PC-9 (cell line): ENCODE data around the gene ACMSD. TPM values are rescaled to one million over a fixed set of nuclear protein-coding genes. Genes with fewer than 3 reads are reported as not detected.

Source experiments
- BruUV-seq: library from RNA; stranded (reverse); fragments of 400-500 nt; replicated peaks from 2 replicates; lab custom pipeline; 2021; lab: Mats Ljungman, UMichigan
- CTCF ChIA-PET: fragments of 300-600 bp; sonication (Branson Sonifier 250); formaldehyde crosslinking; loops from one replicate; lab custom pipeline; 2022; ENCODE audit warnings: antibody characterized with exemption; lab: Charles Lee
- POLR2A ChIA-PET: fragments of 300-600 bp; sonication (Branson Sonifier 250); formaldehyde crosslinking; loops from one replicate; lab custom pipeline; 2022; ENCODE audit warnings: antibody characterized with exemption; ENCODE audit not compliant: unreplicated experiment; lab: Charles Lee
- DNase-seq, 2 experiments: peaks; one replicate each; pipeline versions ENCODE4 v3.0.0 to v3.0.0-alpha.2; 2015 to 2022; ENCODE audit warnings: mixed read lengths in 1 of 2
- H2AFZ ChIP-seq: fragments of 200-600 bp; sonication (generic); 2 replicates; pipeline ENCODE4 v1.8.1; 2017; ENCODE audit warnings: antibody characterized with exemption
- H3F3A ChIP-seq: fragments of 200-600 bp; sonication (generic); 2 replicates; pipeline ENCODE4 v1.8.1; 2017; ENCODE audit warnings: antibody characterized with exemption, mild to moderate bottlenecking, low read depth; ENCODE audit not compliant: insufficient read depth
- H3K27ac ChIP-seq: fragments of 200-600 bp; sonication (generic); 2 replicates; pipeline ENCODE4 v1.6.1; 2016; ENCODE audit warnings: mixed run types
- H3K27me3 ChIP-seq: fragments of 200-600 bp; sonication (generic); 2 replicates; pipeline ENCODE4 v1.6.1; 2016; ENCODE audit warnings: low read depth, mixed run types; ENCODE audit not compliant: insufficient read depth
- H3K36me3 ChIP-seq: fragments of 200-600 bp; sonication (generic); 2 replicates; pipeline ENCODE4 v1.6.1; 2016; ENCODE audit warnings: low read depth, mixed run types
- H3K4me1 ChIP-seq: fragments of 200-600 bp; sonication (generic); replicated peaks from 2 replicates; pipeline ENCODE4 v1.6.1; 2016; ENCODE audit warnings: mixed run types; ENCODE audit not compliant: insufficient read depth
- H3K4me2 ChIP-seq: fragments of 200-600 bp; sonication (generic); 2 replicates; pipeline ENCODE4 v1.6.1; 2017; ENCODE audit warnings: mixed run types
- H3K4me3 ChIP-seq: fragments of 200-600 bp; sonication (generic); 2 replicates; pipeline ENCODE4 v1.6.1; 2016; ENCODE audit warnings: mixed run types
- H3K79me2 ChIP-seq: fragments of 200-600 bp; sonication (generic); 2 replicates; pipeline ENCODE4 v1.6.1; 2017; ENCODE audit warnings: low read depth, mixed run types
- H3K9me2 ChIP-seq: fragments of 200-600 bp; sonication (generic); 2 replicates; pipeline ENCODE4 v1.8.1; 2017; ENCODE audit warnings: mild to moderate bottlenecking; ENCODE audit not compliant: insufficient read depth
- H3K9me3 ChIP-seq: fragments of 200-600 bp; sonication (generic); 2 replicates; pipeline ENCODE4 v1.8.1; 2016; ENCODE audit warnings: low read depth; ENCODE audit not compliant: insufficient read depth
- H4K20me1 ChIP-seq: fragments of 200-600 bp; sonication (generic); 2 replicates; pipeline ENCODE4 v1.8.1; 2017; ENCODE audit not compliant: insufficient read depth
- CTCF ChIP-seq: fragments of 200-600 bp; sonication (generic); conservative IDR thresholded peaks from 2 replicates; pipeline ENCODE4 v1.6.1; 2017; ENCODE audit warnings: mixed run types, antibody characterized with exemption, mild to moderate bottlenecking, moderate library complexity
- EZH2 ChIP-seq: fragments of 200-600 bp; sonication (generic); IDR thresholded peaks from 2 replicates; pipeline ENCODE4 v1.8.0; 2017; ENCODE audit warnings: antibody characterized with exemption, low read depth
- intact Hi-C: fragments of 100-400 bp; cut with micrococcal nuclease; formaldehyde crosslinking; loops from one replicate; pipeline ENCODE4 v1.10.0; 2022; ENCODE audit not compliant: unreplicated experiment
- total RNA-seq: library from RNA; stranded (reverse); gene quantifications from 2 replicates; pipeline ENCODE4 v1.2.3, GENCODE V29; 2021

Gene ACMSD
- total RNA-seq, 1 experiment from 2014 or later = not detected

GRCh38 chr2:134792186-134792585 lies 46.2 kb upstream of the ACMSD start:
- no peaks in the 10 kb centered on the region for H3K9me2 ChIP-seq
- no peaks in the 10 kb centered on the region for H3F3A ChIP-seq
- no peaks in the 10 kb centered on the region for H3K9me3 ChIP-seq
- no peak overlapping the region for H2AFZ ChIP-seq
- no peak overlapping the region for H3K4me2 ChIP-seq
- TF ChIP-seq CTCF (no peak), EZH2 (no peak)
- no peaks in the 10 kb centered on the region for H3K36me3 ChIP-seq
- no peaks in the 10 kb centered on the region for H3K4me1 ChIP-seq
- H4K20me1 ChIP-seq = no peaks in the 10 kb centered on the region
- no peak overlapping the region for H3K27ac ChIP-seq
- BruUV-seq = no TSS peak
- ChIA-PET CTCF (no interaction called here), POLR2A (interaction anchor here (0.6 kb wide), 1 partner anchor 1156 kb away, joined by 4 read pairs; no protein-coding TSS in a partner anchor)
- DNase-seq = no peak
- H3K79me2 ChIP-seq = no peaks in the 10 kb centered on the region
- H3K4me3 ChIP-seq = no peak overlapping the region
- intact Hi-C loops = no loop called here
- no peaks in the 10 kb centered on the region for H3K27me3 ChIP-seq

GRCh38 chr2:134795765-134796164 lies 42.7 kb upstream of the ACMSD start:
- DNase-seq = no peak
- no peak for TF ChIP-seq CTCF
- TF ChIP-seq EZH2 = no peak
- no peaks in the 10 kb centered on the region for H4K20me1 ChIP-seq
- ChIA-PET POLR2A (interaction anchor here (0.7 kb wide), 1 partner anchor 24 kb away, joined by 4 read pairs; no protein-coding TSS in a partner anchor), CTCF (no interaction called here)
- H3K9me2 ChIP-seq = no peaks in the 10 kb centered on the region
- intact Hi-C loops = no loop called here
- no peak overlapping the region for H3K4me2 ChIP-seq
- no peaks in the 10 kb centered on the region for H3K4me1 ChIP-seq
- no peaks in the 10 kb centered on the region for H3K36me3 ChIP-seq
- H3K27ac ChIP-seq = no peak overlapping the region
- no TSS peak for BruUV-seq
- no peak overlapping the region for H3K4me3 ChIP-seq
- H3K79me2 ChIP-seq = no peaks in the 10 kb centered on the region
- H3K9me3 ChIP-seq = no peaks in the 10 kb centered on the region
- no peak overlapping the region for H2AFZ ChIP-seq
- no peaks in the 10 kb centered on the region for H3F3A ChIP-seq
- no peaks in the 10 kb centered on the region for H3K27me3 ChIP-seq

GRCh38 chr2:134796373-134796772 lies 42.0 kb upstream of the ACMSD start:
- Histone ChIP-seq H4K20me1 (no peaks in the 10 kb centered on the region), H3F3A (no peaks in the 10 kb centered on the region), H3K9me2 (no peaks in the 10 kb centered on the region), H3K79me2 (no peaks in the 10 kb centered on the region), H3K27ac (no peak overlapping the region), H3K4me3 (no peak overlapping the region), H3K9me3 (no peaks in the 10 kb centered on the region), H3K27me3 (no peaks in the 10 kb centered on the region), H2AFZ (no peak overlapping the region), H3K4me1 (no peaks in the 10 kb centered on the region), H3K36me3 (no peaks in the 10 kb centered on the region), H3K4me2 (no peak overlapping the region)
- no TSS peak for BruUV-seq
- intact Hi-C loops = no loop called here
- ChIA-PET POLR2A (interaction anchor here (0.7 kb wide), 1 partner anchor 23 kb away, joined by 4 read pairs; no protein-coding TSS in a partner anchor), CTCF (no interaction called here)
- no peak for DNase-seq
- TF ChIP-seq EZH2 = no peak
- TF ChIP-seq CTCF = no peak
